Stomach (tissue), 9 donors: Measurements from ENCODE around the gene FRG2B. TPM values are rescaled to one million over a fixed set of nuclear protein-coding genes. Genes with fewer than 3 reads are reported as not detected.
A peak's percentile ranks its signal among the peaks of the same experiment; 100 is the strongest.
"Not testable (repeated sequence)": the region's sequence is repeated elsewhere in the genome, so short reads cannot be mapped to it uniquely, and the experiment has no call there.

Experiments
- DNase-seq, 2 donors: peaks; one replicate each; pipeline versions ENCODE4 v3.0.0 to v3.0.0-alpha.2; 2013 to 2019
- H3K27ac ChIP-seq, 5 donors: fragments of 200-600 bp in 4 of 5; sonication (generic) in 4 of 5; one replicate each; pipeline ENCODE4 v1.5.1; 2013 to 2019; ENCODE audit warnings: mild to moderate bottlenecking in 1 of 5, moderate library complexity in 1 of 5
- H3K27me3 ChIP-seq, 3 donors: fragments of 200-600 bp; sonication (generic); one replicate each; pipeline ENCODE4 v1.5.1; 2017 to 2019; ENCODE audit warnings: mixed run types in 1 of 3
- H3K36me3 ChIP-seq, 4 donors: fragments of 200-600 bp; sonication (generic); 1 replicate in 3 of 4; 2 replicates in 1 of 4; pipeline ENCODE4 v1.5.1; 2016 to 2019
- H3K4me1 ChIP-seq, 4 donors: fragments of 200-600 bp; sonication (generic); one replicate each; pipeline ENCODE4 v1.5.1; 2016 to 2019
- H3K4me3 ChIP-seq, 4 donors: fragments of 200-600 bp; sonication (generic) in 3 of 4; one replicate each; pipeline ENCODE4 v1.5.1; 2016 to 2019; ENCODE audit warnings: mild to moderate bottlenecking in 1 of 4
- H3K9me3 ChIP-seq, 4 donors: fragments of 200-600 bp; sonication (generic); one replicate each; pipeline ENCODE4 v1.5.1; 2016 to 2019
- CTCF ChIP-seq, 7 experiments: fragments of 450-650 bp in 4 of 7; fragments of 200-600 bp in 3 of 7; sonication (generic) in 3 of 7; IDR thresholded peaks; one replicate each; pipeline ENCODE4 v1.5.1; 2016 to 2019; ENCODE audit warnings: antibody characterized with exemption in 7 of 7, control low read depth in 2 of 7, mild to moderate bottlenecking in 1 of 7
- EP300 ChIP-seq: sonication (generic); formaldehyde crosslinking; IDR thresholded peaks from one replicate; pipeline ENCODE4 v1.6.1; 2017; ENCODE audit warnings: antibody characterized with exemption
- POLR2A ChIP-seq, 4 donors: fragments of 450-650 bp; IDR thresholded peaks; one replicate each; pipeline ENCODE4 v1.6.1; 2016; ENCODE audit warnings: antibody characterized with exemption in 4 of 4, control low read depth in 2 of 4, mild to moderate bottlenecking in 1 of 4, moderate library complexity in 1 of 4
- POLR2AphosphoS5 ChIP-seq, 3 donors: sonication (generic); formaldehyde crosslinking; IDR thresholded peaks; one replicate each; pipeline ENCODE4 v1.6.1; 2016; ENCODE audit warnings: antibody characterized with exemption in 3 of 3
- WGBS, 5 donors: extraction: QIAGEN DNeasy Blood & Tissue Kit in 3 of 5; methylation state at CpG; one replicate each; pipeline versions ENCODE4 v1.1.5 to v1.1.7; 2013 to 2018; 5-methylcytosine and 5-hydroxymethylcytosine counted together
- intact Hi-C: fragments of 100-400 bp; cut with DNase I; formaldehyde crosslinking; loops from one replicate; pipeline ENCODE4 v1.15.1; 2023; ENCODE audit warnings: low total_unique reads
- polyA plus RNA-seq, 3 donors: library from polyadenylated mRNA; stranded (reverse); fragments of 200-250 nt; gene quantifications; one replicate each; pipeline ENCODE4 v1.2.3, GENCODE V29; 2013
- total RNA-seq, 5 donors: library from RNA; depleted of rRNA; stranded (reverse); fragments of >200 nt; gene quantifications; one replicate each; pipeline versions ENCODE4 v1.1.0 to v1.2.3, GENCODE V29; 2014 to 2016
- donor health status: healthy with polysubstance abuse.
- donor health status: Bipolar disorder and iron deficiency.
- donor health status: healthy.

Gene FRG2B
- total and polyA plus RNA-seq, 8 donors = not detected

GRCh38 chr10:133630723-133631249 is 4.2 kb upstream of the FRG2B start:
- DNase-seq, H3K4me3 ChIP-seq, intact Hi-C loops, H3K9me3 ChIP-seq, H3K4me1 ChIP-seq, H3K36me3 ChIP-seq, H3K27ac ChIP-seq: not testable (repeated sequence)
- WGBS, 5 donors = 55 to 100% (median 67%) methylated on average over 1 to 2 of the region's 5 CpGs
- peaks cover 0 to 29% (median 0%) of the 10 kb centered on the region in 3 donors for H3K27me3 ChIP-seq

GRCh38 chr10:133622544-133622943 is 4.1 kb downstream of the FRG2B start:
- H3K36me3 ChIP-seq, H3K9me3 ChIP-seq, intact Hi-C loops, DNase-seq, H3K4me3 ChIP-seq, H3K4me1 ChIP-seq, H3K27ac ChIP-seq: not testable (repeated sequence)
- WGBS, 5 donors = 32 to 59% (median 37%) methylated on average over 13 to 23 of the region's 31 CpGs
- peaks cover 0 to 46% (median 3%) of the 10 kb centered on the region in 3 donors for H3K27me3 ChIP-seq

GRCh38 chr10:133618851-133619250 is 7.7 kb downstream of the FRG2B start:
- H3K27me3 ChIP-seq = peaks cover 0 to 42% (median 3%) of the 10 kb centered on the region in 3 donors
- no peaks in the 10 kb centered on the region for H3K9me3 ChIP-seq
- TF ChIP-seq EP300 (no peak), CTCF (IDR thresholded peaks at IDR 0.05) (no peak), POLR2A (IDR thresholded peaks at IDR 0.05) (no peak), POLR2AphosphoS5 (IDR thresholded peaks at IDR 0.05) (no peak)
- intact Hi-C loops = no loop called here
- H3K4me1 ChIP-seq = no peaks in the 10 kb centered on the region
- 69 to 83% (median 75%) methylated on average over 7 of the region's 7 CpGs for WGBS, 5 donors
- no peaks in the 10 kb centered on the region for H3K36me3 ChIP-seq
- no peak for DNase-seq
- no peak overlapping the region for H3K4me3 ChIP-seq
- no peak overlapping the region for H3K27ac ChIP-seq

DNA sequence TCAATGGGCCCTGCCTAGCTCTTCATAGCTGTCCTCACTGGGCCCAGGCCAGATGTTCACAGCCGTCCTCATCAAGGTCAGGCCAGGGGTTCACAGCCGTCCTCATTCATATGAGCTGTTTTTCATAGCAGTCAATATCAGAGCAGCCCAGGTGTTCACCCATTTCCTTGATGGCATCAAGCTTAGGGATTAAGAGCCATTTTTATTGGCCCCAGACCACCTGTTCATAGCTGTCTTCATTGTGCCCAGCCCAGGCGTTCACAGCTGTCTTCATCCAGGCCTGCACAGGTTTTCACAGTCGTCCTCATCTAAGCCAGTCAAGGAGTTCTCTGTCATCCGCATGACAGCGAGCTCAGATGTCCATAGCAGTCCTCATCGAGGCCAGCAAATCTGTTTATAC is 9.4 kb downstream of the FRG2B start:
- TF ChIP-seq EP300 = no peak
- 78 to 94% (median 90%) methylated on average over 7 of the region's 7 CpGs for WGBS, 5 donors

GRCh38 chr10:133616371-133617130 is 10.0 kb downstream of the FRG2B start:
- Histone ChIP-seq H3K4me3 (no peak overlapping the region), H3K27ac (no peak overlapping the region), H3K4me1 (no peaks in the 10 kb centered on the region), H3K9me3 (no peaks in the 10 kb centered on the region), H3K36me3 (no peaks in the 10 kb centered on the region), H3K27me3 (peaks cover 0 to 32% (median 3%) of the 10 kb centered on the region in 3 donors)
- DNase-seq = peak in 1 of 2 donors; percentile 58
- TF ChIP-seq EP300 (no peak), POLR2AphosphoS5 (IDR thresholded peaks at IDR 0.05) (peak in 1 of 3 donors; percentile 7), CTCF (IDR thresholded peaks at IDR 0.05) (no peak), POLR2A (IDR thresholded peaks at IDR 0.05) (no peak)
- intact Hi-C loops = no loop called here
- 82 to 90% (median 86%) methylated on average over 8 of the region's 8 CpGs for WGBS, 5 donors

More for the DNA sequence above, 9.4 kb downstream of the FRG2B start:
- no peak for DNase-seq
- H3K4me1 ChIP-seq = no peaks in the 10 kb centered on the region
- H3K36me3 ChIP-seq = no peaks in the 10 kb centered on the region
- no peak overlapping the region for H3K4me3 ChIP-seq
- intact Hi-C loops = no loop called here
- H3K9me3 ChIP-seq = no peaks in the 10 kb centered on the region
- H3K27ac ChIP-seq = no peak overlapping the region
- H3K27me3 ChIP-seq = peaks cover 0 to 38% (median 3%) of the 10 kb centered on the region in 3 donors
